ENCODE measurements around the gene SSBP4.

The SSBP4 gene

GRCh38 chr19:18421371-18421959, 2.3 kb downstream of the SSBP4 start:
- no peak for DNase-seq (ENCODE audit: low read depth)

DNA sequence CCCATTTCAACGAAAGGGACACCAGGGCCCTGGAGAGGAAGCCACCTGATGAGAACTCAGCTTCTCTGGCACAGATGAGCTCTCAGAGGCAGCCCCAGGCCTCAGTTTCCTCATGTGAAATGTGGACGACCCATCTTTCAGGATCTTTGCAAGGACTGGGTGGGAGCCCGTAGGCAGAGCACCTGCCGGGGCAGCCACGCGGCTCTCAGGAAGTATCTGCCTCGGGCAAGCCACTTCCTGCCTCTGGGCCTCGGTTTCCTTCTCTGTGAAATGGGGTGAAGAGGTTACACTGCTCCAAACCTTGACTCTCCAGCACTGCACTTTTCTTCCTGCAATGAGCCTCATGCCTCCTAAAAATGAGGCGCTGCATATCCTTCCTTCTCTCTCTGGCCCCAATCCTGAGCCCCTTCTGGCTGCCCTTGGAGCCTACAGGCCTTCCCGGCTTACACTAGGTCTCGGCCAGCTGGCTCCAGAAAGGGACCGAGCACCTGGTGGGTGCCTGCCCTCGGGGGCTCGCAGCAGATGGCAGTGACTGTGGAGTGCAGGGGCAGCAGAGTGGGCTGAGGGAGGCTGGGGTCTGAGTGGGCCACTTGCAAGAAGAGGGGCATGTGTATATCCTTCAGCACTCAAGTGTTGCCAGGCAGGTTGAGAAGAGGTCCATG, 3.5 kb downstream of the SSBP4 start:
- no peak for DNase-seq (ENCODE audit: low read depth)

GRCh38 chr19:18423258-18424020, 4.2 kb downstream of the SSBP4 start:
- DNase-seq (ENCODE audit: low read depth): no peak

DNA sequence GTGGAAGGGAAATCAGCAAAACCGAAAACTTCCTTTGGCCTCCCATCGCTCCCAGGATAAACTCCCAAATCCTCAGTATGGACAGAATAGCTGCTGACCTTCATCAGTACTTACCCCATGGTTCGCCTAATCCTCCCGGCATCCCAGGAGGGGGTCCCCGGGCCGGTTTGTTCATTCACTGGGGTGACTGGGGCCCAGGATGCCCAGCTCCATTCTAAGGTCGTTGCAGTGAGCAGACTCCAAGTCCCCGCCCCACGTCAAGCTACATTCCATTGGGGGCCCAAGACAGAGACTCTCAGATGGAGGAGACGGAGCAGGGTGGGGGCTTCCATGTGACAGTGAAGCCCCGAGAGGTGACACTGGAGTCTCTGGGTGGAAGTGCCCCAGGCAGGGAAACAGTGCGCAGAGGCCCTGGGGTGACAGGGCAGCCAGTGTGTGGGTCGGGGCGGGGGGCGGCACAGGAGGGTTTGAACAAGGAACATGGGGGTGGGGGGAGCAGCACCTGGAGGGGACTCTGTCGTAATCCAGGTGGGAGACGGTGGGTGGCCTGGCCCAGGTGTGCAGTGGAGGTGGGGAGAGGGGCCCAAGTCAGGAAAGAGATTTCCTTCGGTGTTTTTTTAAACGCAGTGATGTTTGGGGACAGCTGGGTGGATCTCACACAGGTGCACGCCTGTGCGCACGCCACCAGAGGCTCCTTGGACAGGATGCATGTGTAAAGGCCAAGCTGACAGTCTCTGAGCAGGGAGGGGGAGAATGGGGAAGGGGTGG, 5.1 kb downstream of the SSBP4 start:
- no peak for DNase-seq (ENCODE audit: low read depth)

DNA sequence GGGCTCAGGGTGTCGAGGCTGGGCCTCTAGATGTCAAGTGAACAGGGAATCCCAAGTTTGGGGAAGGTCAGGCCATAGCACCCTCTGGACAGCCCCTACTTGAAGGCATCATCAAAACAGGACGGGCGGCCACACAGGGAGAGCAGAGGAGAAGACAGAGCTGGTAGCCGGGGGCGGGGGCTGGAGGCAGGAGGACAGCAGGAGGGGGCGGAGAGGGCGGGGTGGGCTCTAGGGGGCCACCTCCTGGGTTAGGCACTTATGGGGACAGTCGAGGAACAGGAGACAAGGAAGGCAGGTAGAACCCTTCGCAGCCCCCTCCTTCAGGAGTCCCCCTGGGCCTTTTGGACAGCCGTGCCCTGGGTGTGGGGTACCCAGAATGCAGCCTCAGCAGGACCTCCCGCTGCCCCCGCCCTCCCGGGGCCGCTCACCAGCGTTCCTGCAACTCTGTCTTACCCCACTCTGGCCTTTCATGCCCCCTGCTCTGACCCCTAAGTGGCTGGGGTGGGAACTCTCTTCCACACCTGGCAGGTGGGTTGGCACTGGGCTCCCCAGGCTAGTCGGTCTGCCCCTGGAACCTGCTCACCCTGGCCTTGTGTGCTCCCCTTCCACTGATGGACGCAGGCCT, 5.8 kb downstream of the SSBP4 start:
- DNase-seq (ENCODE audit: low read depth): no peak

DNA sequence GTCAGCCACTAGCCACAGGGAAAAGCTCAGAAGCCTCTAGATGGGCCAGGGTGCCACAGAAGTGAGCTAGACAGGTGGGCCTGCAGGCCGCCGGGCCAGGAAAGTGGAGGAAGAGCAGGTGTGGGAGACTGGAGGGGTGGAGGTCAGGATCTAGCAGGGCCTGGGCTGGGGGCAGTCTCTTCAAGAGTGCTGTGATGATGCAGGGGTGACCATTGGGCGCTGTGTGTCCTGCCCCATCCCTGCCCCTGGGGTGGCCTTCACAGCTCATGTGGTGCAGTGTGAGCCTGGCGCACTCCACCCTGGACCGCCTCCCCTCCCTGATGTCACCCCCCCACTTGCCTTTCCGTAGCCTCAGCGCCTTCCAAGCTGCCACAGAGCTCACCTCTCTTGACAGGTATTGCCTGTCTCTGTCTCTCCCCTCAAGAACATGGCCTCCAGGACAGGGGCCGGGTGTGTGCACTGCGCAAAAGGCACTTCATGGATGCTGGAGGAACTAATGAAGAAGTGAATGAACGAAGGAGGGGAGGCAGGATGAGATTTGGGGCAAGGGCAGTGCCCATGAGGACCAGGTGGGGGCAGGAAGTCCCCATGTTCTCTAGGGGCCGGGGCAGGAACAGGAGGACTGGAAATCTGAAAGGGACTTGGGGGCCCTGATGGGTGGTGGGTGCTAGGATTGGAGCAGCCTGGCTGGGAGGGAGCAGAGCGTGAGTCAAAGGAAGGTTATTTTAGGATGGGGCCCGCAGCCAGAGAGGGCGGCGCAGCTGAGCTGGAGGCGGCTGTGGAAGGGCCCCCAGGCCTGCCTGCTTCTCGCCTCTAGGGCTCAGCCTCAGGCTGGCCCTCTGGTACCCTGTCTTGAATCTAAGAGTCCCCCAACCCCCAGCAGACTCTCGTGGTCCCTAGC, 6.6 kb downstream of the SSBP4 start:
- DNase-seq (ENCODE audit: low read depth): peak; percentile 78

- DNase-seq (ENCODE audit: low read depth): no peak
These were observed 7.2 kb downstream of the SSBP4 start for GRCh38 chr19:18426416-18426767.

DNA sequence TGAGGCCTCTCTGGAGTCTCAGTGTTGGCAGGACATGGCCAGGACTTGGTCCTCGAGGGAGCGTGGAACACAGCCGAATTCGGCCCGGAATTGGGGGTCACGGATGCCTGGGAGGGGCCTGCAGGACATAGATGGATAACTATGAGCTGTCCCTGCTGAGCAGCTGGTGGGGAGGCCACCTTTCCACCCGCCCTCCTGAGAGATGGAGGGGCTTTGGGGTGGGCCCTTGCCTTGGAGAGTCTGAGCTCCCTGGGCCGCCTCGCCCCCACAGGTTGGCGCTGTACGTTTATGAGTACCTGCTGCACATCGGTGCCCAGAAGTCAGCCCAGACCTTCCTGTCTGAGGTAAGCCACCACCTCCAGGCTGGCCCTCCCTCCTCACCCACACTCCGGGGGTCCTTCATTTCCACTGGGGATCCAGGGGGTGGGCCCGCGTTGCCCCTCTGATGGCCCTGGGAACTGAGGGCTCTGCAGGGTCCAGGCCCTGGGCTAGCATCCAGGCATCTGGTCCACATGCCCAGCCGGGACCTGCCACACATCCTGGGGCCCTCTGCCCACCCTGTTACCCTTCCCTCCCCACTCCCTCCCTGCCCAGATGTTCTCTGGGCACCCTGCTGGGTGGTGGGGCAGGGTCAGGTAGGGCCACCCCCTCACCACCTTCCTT, 8.0 kb downstream of the SSBP4 start:
- DNase-seq (ENCODE audit: low read depth): no peak

GRCh38 chr19:18427743-18428113, 8.5 kb downstream of the SSBP4 start:
- no peak for DNase-seq (ENCODE audit: low read depth)

DNA sequence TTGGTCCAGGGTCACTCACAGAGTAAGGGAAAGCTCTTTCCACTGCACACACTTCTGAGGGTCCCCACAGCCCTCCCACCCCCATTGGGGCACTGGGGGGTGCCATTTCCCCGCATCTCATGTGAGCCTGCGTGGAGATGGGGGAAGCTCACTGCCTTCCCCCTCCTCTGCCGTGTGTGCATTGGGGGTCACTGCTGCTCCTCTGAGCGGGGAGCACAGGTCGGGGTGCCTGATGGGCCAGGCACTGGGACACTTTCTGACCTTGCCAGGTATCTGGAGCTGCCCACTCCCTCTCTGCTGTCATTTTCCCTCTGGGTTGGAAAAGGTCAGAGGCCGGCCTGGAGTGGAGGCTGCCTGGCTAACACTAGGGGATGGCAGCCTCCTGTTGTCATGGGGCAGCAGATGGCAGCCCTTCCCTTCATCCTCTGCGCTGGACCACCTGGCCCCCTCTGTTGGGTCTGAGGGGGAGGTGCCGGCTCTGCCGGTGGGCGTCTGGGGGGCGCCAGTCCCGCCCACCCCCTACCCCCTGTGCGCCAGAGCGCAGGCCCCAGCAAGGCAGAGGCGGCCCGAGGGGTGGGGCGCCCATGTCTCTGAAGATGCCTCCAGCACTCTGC, 9.1 kb downstream of the SSBP4 start:
- no peak for DNase-seq (ENCODE audit: low read depth)

- peak; percentile 88 for DNase-seq (ENCODE audit: low read depth)
These were observed 9.8 kb downstream of the SSBP4 start for GRCh38 chr19:18428787-18429674.

GRCh38 chr19:18429717-18430416, 10.7 kb downstream of the SSBP4 start:
- no peak for DNase-seq (ENCODE audit: low read depth)

- no peak for DNase-seq (ENCODE audit: low read depth)
These were observed 11.4 kb downstream of the SSBP4 start for GRCh38 chr19:18430417-18431144.

GRCh38 chr19:18431351-18432197, 12.4 kb downstream of the SSBP4 start:
- DNase-seq (ENCODE audit: low read depth): no peak

DNA sequence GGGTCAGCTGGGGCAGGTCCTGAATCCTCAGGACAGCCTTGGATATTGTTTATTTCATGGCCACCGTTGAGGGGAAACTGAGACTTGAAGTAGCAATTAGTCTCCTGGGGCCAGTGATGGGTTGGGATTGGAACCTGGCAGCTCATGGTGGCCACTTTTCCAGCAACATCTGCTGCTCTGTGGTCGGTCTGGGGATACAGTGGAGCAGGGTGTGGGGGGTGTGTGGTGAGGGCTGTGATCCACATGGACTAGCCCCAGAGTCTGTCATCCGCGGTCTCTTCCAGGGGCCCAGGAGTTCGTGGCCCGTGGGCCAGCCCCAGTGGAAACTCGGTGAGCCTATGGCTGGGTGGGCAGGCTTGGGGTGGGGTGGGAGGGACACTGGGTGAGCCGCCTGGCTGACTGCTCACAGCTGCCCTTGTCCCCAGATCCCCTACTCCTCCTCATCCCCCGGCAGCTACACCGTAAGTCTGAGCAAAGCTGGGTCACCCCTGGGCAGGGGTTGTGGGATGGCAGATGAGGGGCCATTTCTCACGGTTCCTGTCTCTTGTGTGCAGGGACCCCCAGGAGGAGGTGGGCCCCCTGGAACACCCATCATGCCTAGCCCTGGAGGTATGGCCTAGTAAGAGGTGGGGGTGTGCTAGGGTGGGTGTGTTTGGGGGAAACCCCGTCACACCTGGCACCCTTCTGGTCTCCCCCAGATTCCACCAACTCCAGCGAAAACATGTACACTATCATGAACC, 13.2 kb downstream of the SSBP4 start:
- DNase-seq (ENCODE audit: low read depth): no peak

DNA sequence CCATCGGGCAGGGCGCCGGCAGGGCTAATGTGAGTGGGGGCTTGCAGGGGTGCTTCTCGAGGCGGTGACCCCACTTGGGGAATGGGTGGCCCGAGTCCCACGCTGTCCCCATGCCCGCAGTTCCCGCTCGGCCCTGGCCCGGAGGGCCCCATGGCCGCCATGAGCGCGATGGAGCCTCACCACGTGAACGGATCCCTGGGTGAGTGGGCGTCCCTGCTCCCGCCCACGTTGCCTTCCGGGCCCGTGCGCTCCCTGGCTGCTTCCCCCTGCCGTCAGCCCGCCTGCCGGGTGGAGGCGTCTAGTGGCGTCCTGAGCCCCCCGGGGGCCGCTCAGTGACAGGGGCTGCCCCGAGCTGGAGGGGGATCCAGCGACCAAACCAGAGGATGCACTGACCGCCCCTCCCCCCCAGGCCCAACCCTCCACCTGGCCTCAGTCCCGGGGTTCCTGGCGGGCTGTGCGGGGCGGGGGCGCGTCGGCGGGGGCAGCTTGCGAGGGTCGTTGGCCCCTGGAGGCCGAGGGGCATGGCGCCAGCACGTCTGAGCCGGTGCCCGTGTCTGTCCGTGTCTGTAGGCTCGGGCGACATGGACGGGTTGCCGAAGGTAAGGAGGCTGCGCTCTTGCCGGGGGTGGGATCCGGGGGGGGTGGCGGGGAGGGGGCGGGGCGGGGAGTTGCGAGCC, 14.0 kb downstream of the SSBP4 start:
- no peak for DNase-seq (ENCODE audit: low read depth)
